SK-N-MC (cell line): ENCODE data around the gene PRR18.

Experiments
- EZH2 ChIP-seq: fragments of 200-600 bp; sonication (generic); IDR thresholded peaks from one replicate; pipeline ENCODE4 v1.6.1; 2017; ENCODE audit warnings: antibody characterized with exemption
- FOXP2 ChIP-seq: optimal IDR thresholded peaks from 2 replicates; pipeline ENCODE3; 2011; ENCODE audit warnings: mild to moderate bottlenecking, moderate library complexity; ENCODE audit not compliant: insufficient read depth; ENCODE audit errors: extremely low read length, control extremely low read depth
- POLR2AphosphoS5 ChIP-seq: IDR thresholded peaks from 2 replicates; pipeline ENCODE4 v1.6.1; 2012; ENCODE audit warnings: mild to moderate bottlenecking, low read depth, low read length, borderline replicate concordance

- TF ChIP-seq EZH2 = no peak
- no peak for TF ChIP-seq POLR2AphosphoS5
- TF ChIP-seq FOXP2 = no peak
Measured at GRCh38 chr6:166352923-166353322, 44.7 kb upstream of the PRR18 start.
